Osteocyte (in vitro differentiated cells): Measurements from ENCODE around the gene ROBO3. TPM values are rescaled to one million over a fixed set of nuclear protein-coding genes. Genes with fewer than 3 reads are reported as not detected.

Source experiments
- DNase-seq: peaks from one replicate; pipeline ENCODE4 v3.0.0; 2021; ENCODE audit warnings: mixed read lengths; ENCODE audit not compliant: unreplicated experiment; ENCODE audit errors: extremely low spot score
- H3K27ac Mint-ChIP-seq: one replicate; pipeline ENCODE4 v1.8.0; 2021; ENCODE audit warnings: mild to moderate bottlenecking, mixed read lengths; ENCODE audit not compliant: unreplicated experiment
- H3K27me3 Mint-ChIP-seq: one replicate; pipeline ENCODE4 v1.8.0; 2021; ENCODE audit warnings: mixed read lengths; ENCODE audit not compliant: unreplicated experiment
- H3K36me3 Mint-ChIP-seq: one replicate; pipeline ENCODE4 v1.8.0; 2021; ENCODE audit warnings: mixed read lengths; ENCODE audit not compliant: unreplicated experiment
- H3K4me1 Mint-ChIP-seq: one replicate; pipeline ENCODE4 v1.8.0; 2021; ENCODE audit warnings: mixed read lengths; ENCODE audit not compliant: unreplicated experiment
- H3K4me3 Mint-ChIP-seq: one replicate; pipeline ENCODE4 v1.8.0; 2021; ENCODE audit warnings: mild to moderate bottlenecking, moderate library complexity, mixed read lengths; ENCODE audit not compliant: unreplicated experiment
- H3K9me3 Mint-ChIP-seq: one replicate; pipeline ENCODE4 v1.8.0; 2021; ENCODE audit warnings: mixed read lengths; ENCODE audit not compliant: unreplicated experiment
- total RNA-seq: library from RNA; stranded (reverse); gene quantifications from 2 replicates; pipeline ENCODE4 v1.2.1, GENCODE V29; 2021
- TF ChIP-seq, protein P1 (sequence below): fragments of 200-600 bp; sonication (generic); IDR thresholded peaks from 2 replicates; pipeline ENCODE4 v1.5.0; 2021; ENCODE audit warnings: antibody characterized with exemption, mild to moderate bottlenecking, moderate library complexity

Gene ROBO3
- total RNA-seq, 1 donor from 2014 or later, result 14.5 TPM

DNA sequence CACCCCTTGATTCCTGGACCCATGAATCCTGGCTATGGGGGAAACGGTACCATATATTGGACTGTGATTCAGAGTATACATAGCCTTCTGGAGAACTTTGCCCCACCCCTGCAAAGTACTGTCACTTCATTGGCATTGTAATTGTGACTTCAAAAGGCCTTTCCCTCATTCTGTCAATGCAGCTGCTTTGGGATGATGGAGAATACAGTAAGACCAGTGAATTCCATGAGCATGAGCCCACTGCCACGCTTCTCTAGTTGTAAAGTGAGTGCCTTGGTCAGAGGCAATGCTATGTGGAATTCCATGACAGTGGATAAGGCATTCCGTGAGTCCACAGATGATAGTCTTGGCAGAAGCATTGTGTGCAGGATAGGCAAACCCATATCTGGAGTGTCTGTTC is 39.4 kb upstream of the ROBO3 start:
- Mint-ChIP-seq H3K4me3 (no peak overlapping the region), H3K36me3 (no peaks in the 10 kb centered on the region), H3K4me1 (no peaks in the 10 kb centered on the region), H3K27ac (no peak overlapping the region), H3K27me3 (peaks cover 48% of the 10 kb centered on the region), H3K9me3 (no peaks in the 10 kb centered on the region)
- peak; percentile 30 for DNase-seq
- TF ChIP-seq, protein P1, sequence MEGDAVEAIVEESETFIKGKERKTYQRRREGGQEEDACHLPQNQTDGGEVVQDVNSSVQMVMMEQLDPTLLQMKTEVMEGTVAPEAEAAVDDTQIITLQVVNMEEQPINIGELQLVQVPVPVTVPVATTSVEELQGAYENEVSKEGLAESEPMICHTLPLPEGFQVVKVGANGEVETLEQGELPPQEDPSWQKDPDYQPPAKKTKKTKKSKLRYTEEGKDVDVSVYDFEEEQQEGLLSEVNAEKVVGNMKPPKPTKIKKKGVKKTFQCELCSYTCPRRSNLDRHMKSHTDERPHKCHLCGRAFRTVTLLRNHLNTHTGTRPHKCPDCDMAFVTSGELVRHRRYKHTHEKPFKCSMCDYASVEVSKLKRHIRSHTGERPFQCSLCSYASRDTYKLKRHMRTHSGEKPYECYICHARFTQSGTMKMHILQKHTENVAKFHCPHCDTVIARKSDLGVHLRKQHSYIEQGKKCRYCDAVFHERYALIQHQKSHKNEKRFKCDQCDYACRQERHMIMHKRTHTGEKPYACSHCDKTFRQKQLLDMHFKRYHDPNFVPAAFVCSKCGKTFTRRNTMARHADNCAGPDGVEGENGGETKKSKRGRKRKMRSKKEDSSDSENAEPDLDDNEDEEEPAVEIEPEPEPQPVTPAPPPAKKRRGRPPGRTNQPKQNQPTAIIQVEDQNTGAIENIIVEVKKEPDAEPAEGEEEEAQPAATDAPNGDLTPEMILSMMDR, result no peak

DNA sequence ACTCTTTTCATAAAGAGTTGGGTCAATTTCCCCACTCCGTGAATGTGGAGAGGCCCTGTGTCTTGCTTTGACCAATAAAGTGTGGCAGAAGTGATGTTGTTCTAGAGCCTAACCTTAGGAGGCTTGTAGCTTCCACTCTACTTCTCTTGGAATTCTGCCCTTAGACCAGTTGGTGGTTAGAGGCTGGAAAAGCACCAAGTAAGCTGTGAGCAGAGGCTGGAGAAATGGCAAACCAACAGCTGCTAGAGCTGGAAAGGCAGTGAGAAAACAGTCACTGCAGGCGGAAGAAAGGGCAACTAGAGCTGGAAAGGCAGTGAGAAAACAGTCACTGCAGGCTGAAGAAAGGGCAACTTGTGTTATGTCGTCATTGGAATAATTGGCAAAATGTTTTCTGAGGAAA is 35.2 kb upstream of the ROBO3 start:
- Mint-ChIP-seq H3K27me3 (peaks cover 39% of the 10 kb centered on the region), H3K4me1 (no peaks in the 10 kb centered on the region)

DNA sequence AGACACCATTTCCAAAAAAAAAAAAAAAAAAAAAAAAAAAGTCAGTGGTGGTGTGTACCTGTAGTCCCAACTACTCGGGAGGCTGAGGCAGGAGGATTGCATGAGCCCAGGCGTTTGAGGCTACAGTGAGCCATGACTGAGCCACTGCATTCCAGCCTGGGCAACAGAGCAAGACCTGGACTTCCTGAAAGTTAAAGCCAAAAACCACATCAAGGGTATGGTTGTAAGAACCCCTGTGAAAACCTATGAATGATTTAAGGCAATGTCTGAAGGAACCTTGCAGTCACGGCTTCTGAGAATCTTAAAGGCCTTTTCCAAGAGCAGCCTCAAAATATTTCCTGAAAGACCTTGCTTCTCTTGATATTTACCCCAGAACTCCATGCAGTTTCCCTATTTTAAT is 34.5 kb upstream of the ROBO3 start:
- Mint-ChIP-seq H3K27ac (no peak overlapping the region), H3K27me3 (peaks cover 35% of the 10 kb centered on the region), H3K4me3 (no peak overlapping the region), H3K36me3 (no peaks in the 10 kb centered on the region), H3K4me1 (no peaks in the 10 kb centered on the region), H3K9me3 (no peaks in the 10 kb centered on the region)
- TF ChIP-seq, protein P1, result no peak
- peak; percentile 19 for DNase-seq

More for the DNA sequence above, 35.2 kb upstream of the ROBO3 start:
- Mint-ChIP-seq H3K9me3 (no peaks in the 10 kb centered on the region), H3K36me3 (no peaks in the 10 kb centered on the region), H3K27ac (no peak overlapping the region), H3K4me3 (no peak overlapping the region)
- TF ChIP-seq, protein P1, result no peak
- DNase-seq, result no peak

DNA sequence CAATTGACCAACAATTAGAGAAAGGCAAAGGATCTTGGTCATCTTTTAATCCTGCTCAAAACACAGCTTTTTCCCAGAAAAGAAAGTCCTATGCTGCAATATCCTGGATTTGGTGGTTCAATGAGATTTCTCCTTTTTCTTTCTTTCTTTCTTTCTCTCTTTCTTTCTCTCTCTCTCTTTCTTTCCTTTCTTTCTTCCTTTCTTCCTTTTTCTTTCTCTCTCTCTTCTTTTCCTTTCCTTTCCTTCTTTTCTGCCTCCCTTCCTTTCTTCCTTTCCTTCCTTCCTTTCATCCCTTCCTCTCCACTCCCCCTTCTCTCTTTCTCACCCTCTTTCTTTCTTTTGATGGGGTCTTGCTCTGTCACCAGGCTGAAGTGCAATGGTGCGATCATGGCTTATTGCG is 33.3 kb upstream of the ROBO3 start:
- TF ChIP-seq, protein P1, result no peak
- no peak for DNase-seq
- Mint-ChIP-seq H3K36me3 (no peaks in the 10 kb centered on the region), H3K9me3 (no peaks in the 10 kb centered on the region), H3K4me3 (no peak overlapping the region), H3K27ac (no peak overlapping the region), H3K4me1 (peaks cover 6% of the 10 kb centered on the region), H3K27me3 (peaks cover 32% of the 10 kb centered on the region)

DNA sequence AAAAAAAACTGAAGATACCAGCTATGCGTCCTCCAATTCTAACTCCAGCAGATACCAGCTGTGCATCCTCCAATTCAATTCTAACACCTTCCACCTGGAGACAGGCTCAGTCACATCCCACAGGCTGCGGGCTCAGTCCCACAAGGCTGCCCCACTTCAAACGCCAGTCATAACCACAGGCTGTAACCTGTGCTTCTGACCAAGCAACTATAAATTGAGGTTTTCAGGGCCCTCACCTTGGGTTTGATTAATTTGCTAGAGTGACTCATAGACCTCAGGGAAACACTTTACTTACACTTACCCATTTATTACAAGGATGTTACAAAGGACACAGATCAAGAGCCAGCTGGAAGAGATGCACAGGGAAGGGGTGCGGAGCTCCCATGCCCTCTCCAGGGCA is 32.7 kb upstream of the ROBO3 start:
- Mint-ChIP-seq H3K9me3 (no peaks in the 10 kb centered on the region), H3K27ac (no peak overlapping the region), H3K4me1 (peaks cover 11% of the 10 kb centered on the region), H3K27me3 (peaks cover 28% of the 10 kb centered on the region), H3K36me3 (no peaks in the 10 kb centered on the region), H3K4me3 (no peak overlapping the region)
- TF ChIP-seq, protein P1, result no peak
- DNase-seq, result peak; percentile 48
